GM18526 (cell line): ENCODE measurements around the gene TESK2.

Experiments used
- POLR2A ChIP-seq: IDR thresholded peaks from 3 replicates; pipeline ENCODE4 v1.6.1; 2011; ENCODE audit not compliant: insufficient read length; ENCODE audit errors: extremely low read depth

Gene TESK2

DNA sequence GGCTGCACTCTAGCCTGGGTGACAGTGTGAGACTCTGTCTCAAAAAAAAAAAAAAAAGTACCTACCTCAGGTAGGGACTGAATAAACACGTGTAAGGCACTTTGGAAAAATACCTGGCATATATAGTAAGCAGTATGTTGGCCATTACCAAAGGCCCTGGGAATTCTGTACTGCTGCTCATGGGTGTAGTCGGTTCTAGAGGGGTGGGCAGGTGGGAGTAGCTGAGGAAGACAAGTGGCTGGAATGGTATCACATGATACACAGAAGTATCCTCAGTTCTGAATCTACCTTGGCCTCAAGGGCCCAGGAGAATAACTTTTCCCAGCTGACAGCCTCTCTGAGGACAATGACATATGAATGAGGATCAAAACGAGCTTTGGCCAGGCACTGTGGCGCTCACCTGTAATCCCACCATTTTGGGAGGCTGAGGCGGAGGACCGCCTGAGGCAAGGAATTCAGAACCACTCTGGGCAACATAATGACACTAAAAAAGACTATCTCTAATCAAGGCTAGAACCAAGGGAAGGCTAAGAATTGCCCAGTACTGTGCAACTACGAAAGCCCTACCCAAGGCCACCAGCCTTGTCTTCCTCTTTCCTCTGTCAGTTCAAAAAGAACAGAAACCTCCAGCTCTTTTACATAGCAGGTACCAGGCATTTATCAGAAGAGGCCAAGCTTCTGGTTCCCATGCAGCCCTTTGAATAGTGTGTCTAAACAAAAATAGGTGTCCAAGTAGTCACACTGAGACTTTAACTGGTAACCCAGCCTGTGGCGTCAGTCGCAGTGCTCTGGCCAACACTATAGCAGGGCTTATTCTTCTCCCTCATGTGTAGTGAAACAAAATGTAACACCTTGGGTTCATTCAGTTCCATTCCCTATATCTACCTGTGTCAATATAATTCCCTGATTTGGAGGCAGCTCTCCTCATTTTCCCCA lies 19.3 kb upstream of the TESK2 start:
- no peak for TF ChIP-seq POLR2A

DNA sequence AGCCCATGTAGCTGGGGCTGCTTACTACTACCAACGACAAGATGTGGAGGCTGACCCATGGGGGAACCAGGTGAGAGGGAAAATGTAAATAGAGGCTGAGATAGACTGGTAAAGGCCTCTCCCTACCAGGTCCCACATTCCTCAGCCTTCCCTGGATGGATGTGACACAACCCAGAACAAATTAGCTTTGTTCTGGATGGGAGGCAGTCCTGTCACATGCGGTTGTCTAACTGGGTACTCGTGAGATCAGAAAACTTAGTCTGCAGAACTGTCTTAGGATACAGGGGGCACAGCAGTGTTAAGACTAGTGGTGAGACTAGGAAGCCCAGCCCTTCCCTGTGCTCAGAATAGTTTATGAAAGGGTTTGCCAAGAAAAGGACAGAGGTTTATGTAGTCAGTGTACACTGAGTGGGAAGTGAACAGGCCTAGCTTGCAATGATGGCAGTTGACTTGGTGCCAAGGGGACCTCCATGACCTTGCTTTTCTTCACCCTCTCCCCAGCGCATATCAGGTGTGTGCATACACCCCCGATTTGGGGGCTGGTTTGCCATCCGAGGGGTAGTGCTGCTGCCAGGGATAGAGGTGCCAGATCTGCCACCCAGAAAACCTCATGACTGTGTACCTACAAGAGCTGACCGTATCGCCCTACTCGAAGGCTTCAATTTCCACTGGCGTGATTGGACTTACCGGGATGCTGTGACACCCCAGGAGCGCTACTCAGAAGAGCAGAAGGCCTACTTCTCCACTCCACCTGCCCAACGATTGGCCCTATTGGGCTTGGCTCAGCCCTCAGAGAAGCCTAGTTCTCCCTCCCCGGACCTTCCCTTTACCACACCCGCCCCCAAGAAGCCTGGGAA lies 17.6 kb upstream of the TESK2 start:
- TF ChIP-seq POLR2A, result no peak

DNA sequence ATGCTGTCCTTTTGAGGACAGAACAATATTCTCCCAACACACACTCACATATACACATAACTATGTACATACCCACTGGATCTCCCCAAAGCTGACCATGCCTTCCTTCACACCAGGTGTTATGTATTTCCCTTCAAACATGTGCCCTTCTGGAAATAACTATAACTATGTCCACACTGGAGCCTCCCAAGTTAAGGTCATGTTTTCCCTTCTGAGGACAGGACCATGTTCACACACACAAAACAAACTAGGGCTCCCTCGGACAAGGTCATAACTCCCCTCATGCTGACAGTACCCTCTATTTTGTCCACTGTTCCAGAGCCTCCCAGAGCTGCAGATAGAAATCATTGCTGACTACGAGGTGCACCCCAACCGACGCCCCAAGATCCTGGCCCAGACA lies 16.9 kb upstream of the TESK2 start:
- no peak for TF ChIP-seq POLR2A

DNA sequence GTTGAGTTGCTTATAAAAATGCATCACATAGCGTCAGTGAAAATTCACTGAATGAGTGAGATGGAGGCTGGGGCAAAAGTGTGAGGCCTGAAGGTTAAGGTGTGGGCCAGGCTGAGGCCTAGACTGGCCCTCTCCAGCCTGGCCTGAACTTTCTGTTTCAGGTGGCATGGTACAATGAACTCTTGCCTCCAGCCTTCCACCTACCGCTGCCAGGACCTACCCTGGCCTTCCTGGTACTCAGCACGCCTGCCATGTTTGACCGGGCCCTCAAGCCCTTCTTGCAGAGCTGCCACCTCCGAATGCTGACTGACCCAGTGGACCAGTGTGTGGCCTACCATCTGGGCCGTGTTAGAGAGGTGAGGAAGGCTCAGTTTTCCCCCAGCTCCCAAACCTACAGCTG lies 16.2 kb upstream of the TESK2 start:
- no peak for TF ChIP-seq POLR2A

DNA sequence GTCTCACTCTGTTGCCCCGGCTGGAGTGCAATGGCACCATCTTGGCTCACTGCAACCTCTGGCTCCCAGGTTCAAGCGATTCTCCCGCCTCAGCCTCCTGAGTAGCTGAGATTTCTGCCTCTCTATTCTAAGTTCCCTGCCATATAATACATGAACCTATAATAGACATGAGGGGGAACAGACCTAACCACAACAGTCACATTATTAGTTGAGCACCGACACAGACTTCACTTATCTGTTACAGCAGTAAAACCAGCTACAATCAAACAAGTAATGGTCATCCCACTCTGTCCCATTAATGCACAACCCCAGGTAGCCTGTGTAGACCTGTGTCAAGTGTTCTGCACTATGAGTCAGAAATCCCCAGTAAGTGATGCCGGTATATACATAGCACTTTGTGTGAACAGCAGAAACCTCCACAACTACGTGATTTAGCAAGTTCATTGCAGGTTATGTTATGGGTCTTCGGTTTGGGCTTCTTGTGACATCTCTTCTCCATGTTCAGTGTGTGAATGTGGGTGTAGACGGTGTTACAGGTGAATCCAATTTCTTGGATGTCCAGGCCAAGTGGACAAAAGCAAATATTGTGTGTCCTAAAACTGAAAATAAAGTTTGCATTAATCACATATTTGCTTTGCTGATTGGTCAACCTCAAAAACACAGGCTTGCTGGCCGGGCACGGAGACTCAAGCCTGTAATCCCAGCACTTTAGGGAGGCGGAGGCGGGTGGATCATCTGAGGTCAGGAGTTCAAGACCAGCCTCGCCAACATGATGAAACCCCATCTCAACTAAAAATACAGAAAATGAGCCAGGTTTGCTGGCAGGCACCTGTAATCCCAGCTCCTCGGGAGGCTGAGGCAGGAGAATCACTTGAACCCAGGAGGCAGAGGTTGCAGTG lies 12.7 kb upstream of the TESK2 start:
- no peak for TF ChIP-seq POLR2A

DNA sequence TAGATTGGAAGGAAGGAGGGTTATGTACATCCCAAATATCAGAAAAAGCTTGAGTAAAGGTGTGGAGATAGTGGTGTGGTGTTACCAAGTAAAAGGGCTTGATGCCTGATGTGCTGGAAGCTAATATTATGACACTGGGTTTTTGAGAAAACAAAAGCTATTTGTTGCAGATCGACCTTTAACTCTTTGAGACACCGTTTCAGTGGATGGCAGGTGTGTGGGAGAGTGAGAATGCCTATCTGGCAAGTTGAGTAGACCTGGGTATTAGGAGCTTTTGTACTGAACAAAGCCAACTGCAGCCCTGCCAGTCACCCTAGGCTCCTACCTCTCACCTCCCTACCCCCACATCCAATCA lies 10.5 kb upstream of the TESK2 start:
- no peak for TF ChIP-seq POLR2A

DNA sequence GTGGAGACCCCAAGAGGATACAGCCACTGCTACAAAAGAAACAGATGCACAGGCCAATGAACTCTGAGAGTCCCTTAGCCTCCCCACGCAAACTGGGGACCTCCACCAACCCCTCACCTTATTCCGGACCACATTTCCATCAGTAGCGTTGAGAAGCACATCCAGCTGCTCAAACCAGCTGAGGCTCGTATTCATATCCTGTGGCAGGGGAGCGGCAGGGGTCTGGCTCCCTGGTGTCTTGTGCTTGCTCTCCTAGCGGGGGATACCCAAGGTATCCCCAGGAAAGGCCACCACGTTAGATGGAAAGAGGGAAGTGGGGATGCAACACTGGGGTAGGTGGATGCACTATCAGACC lies 8.4 kb upstream of the TESK2 start:
- no peak for TF ChIP-seq POLR2A

DNA sequence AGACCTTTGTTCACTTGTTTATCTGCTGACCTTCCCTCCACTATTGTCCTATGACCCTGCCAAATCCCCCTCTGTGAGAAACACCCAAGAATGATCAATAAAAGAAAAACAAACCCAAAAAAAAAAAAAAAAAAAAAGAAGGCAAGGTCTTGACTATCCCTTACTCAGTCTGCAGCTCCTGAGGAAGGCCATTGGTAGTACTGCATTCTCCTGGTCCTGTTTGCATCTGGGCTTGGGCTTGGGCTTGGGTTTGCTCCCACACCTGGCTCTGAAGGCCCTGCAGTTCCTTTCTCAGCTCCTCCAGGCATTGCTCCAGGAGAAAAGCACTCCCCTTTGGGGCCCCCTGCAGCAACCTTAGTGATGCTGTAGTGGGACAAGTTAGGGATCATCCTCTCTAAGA lies 7.3 kb upstream of the TESK2 start:
- TF ChIP-seq POLR2A, result no peak

DNA sequence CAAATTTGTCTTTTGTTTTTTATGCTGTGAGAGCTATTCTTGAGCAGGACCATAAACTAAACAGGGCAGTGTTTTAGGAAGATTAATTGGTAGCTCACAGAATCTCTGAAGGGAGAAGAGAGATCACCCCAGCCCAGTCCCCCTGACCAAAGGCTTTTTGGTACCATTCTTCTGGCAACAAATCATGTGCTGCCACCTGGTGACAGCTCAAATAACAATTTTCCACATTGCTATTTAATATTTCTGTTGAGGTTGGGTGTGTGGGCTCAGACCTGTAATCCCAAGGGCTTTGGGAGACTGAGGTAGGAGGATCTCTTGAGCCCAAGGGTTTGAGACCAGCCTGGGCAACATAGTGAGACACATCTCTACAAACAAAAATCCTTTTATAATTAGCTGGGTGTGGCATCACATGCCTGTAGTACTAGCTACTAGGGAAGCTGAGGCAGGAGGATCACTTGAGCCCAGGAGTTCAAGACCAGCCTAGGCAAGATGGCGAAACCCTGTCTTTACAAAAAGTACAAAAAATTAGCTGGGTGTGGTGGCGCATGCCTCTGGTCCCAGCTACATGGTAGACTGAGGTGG lies 2.2 kb upstream of the TESK2 start:
- no peak for TF ChIP-seq POLR2A

DNA sequence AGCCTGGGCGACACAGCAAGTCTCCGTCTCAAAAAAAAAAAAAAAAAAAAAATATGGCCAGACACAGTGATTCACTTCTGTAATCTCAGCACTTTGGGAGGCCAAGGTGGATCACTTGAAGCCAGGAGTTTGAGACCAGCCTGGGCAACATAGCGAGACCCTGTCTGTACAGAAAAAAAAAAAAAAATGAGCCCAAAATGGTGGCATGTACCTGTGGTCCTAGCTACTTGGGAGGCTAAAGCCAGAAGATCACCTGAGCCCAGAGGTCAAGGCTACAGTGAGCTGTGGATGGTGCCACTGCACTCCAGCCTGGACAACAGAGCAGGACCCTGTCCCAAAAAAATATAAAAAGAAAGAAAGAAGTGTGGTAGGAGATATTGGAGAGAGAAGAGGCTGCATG lies 1.7 kb upstream of the TESK2 start:
- no peak for TF ChIP-seq POLR2A

DNA sequence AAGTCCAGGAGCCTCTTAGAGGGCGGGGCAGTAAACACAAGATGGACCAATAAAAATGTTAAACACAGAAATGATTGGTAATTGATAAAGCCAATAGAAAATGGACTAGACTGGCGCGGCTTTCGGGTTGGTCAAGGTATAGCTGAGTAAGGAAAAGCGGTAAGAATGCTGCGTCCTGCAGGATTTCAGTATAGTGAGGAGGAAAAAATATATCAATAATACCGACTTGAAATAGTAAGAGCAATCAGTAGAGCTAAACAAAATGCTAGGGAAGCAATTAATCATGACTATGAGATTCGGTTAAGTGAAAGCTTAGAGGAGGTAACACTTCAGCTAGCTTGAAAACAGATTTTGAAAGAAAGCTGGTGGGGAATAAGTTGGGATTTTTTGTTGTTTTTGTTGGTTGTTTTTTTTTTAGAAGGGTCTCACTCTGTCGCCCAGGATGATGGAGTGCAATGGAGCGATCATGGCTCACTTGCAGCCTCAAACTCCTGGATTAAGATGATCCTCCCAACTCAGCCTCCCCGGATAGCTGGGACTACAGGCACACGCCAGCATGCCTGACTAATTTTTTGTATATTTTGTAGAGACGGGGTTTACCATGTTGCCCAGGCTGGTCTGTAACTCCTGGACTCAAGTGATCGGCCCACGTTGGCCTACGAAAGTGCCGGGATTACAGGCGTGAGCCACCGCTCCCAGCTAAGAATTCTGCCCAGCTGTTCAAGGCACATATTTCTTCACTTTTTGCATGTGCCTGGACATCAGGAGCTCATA lies 711 bp upstream of the TESK2 start:
- no peak for TF ChIP-seq POLR2A

DNA sequence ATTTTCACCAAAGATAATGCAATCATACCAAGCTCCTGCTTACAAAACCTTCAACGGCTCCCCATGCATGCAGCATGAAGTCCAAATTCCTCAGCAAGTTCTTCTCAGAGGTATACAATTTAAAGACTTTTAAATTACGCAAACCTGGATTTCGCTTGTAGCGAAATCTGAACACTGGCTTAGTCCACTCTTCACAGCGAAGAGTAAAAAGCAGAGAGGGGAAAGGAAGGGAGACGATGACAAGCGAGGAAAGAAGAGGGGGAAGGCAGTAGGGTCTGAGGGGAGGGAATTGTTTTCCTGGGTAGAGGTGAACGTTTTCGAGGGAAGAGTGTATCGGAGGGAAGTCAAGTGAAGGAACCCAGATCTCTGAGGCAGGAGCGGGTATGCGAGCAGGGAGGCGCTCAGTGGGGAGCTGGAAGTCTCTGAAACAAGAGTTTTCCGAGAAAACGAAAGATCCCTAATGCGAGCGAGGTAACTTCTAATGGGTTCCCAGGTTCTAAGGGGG lies 790 bp downstream of the TESK2 start:
- no peak for TF ChIP-seq POLR2A

DNA sequence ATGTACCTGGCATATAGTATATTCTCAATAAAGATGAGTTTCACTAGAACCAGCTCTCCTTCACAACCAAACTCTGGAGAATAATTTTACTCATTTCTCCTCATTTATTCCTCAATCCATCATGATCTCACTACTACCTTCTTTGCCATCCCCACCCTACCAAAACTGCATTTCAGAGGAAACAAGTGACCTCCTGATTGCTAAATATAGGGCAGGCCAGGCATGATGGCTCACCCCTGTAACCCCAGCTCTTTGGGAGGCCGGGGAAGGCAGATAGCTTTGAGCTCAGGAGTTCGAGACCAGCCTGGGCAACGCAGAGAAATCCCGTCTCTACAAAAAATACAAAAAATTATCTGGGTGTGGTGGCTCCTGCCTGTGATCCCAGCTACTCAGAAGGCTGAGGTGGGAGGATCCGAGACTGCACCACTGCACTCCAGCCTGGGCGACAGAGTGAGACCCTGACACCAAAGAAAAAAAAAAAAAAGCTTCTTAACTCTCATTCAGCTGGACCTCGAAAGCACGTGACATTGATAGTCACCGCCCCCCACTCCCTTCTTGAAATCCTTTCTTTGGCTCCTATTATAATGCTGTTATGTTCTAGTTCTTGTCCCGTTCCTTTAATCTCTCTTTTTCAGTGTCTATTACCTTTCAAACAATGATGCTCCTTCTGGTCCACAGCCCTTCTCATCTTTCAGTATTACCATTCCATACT lies 2.1 kb downstream of the TESK2 start:
- no peak for TF ChIP-seq POLR2A
